GM12891 (cell line): Measurements from ENCODE around the gene SCAI.

Source experiments
- PAX5 ChIP-seq: IDR thresholded peaks from 2 replicates; pipeline ENCODE4 v1.6.1; 2011; ENCODE audit warnings: low read length, moderate library complexity, mild to moderate bottlenecking; ENCODE audit not compliant: insufficient read depth, severe bottlenecking
- POLR2A ChIP-seq: IDR thresholded peaks from 2 replicates; pipeline ENCODE4 v1.6.1; 2011; ENCODE audit warnings: low read depth, low read length, control low read depth
- POLR2AphosphoS5 ChIP-seq: IDR thresholded peaks from 2 replicates; pipeline ENCODE4 v1.6.1; 2011; ENCODE audit warnings: low read depth, low read length, control low read depth
- POU2F2 ChIP-seq: IDR thresholded peaks from 2 replicates; pipeline ENCODE4 v1.6.1; 2011; ENCODE audit warnings: low read depth, mild to moderate bottlenecking, control low read depth, low read length, moderate library complexity
- SPI1 ChIP-seq: IDR thresholded peaks from 2 replicates; pipeline ENCODE4 v1.6.1; 2011; ENCODE audit warnings: low read depth, low read length, control low read depth
- TAF1 ChIP-seq: IDR thresholded peaks from 2 replicates; pipeline ENCODE4 v1.6.1; 2011; ENCODE audit warnings: low read depth, low read length, control low read depth

DNA sequence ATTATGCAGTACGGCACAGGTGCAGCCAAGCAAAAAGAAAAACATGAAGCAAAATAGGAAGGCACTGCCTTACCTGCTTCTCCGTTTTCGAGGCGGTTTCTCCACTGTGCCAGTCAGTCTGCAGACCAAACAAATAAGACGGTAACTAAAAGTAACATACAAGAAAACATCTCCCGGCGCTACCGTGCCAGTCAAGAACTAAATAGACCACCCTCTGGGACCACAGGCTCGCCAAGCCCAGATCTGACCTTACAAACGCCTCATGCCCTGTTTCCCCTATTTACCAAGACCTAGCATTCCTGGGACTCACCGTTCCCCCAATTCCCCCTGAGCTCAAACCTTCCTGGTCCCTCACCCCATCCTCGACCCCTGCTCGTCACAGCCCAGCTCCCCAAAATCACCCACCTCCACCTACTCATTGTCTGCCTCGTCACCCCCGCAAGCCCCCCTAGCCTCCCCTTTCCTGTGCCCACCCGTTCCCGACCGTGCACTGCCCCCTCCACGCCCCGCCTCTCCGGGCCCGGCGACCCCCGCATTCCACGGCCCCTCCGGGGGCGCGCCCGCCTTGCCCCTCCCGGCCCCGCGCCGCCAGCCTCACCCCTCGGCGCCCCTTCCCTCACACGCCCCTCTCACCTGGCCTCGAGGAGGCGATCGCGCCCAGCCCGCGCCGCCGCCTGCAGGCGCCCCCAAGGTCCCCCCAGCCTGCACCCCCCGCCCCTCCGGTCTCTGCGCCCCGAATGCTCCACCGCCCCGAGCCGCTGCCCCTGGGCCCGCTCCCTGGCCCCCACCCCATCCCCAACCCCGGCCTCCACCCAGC, 560 bp downstream of the SCAI start:
- no peak for TF ChIP-seq SPI1
- TF ChIP-seq TAF1: no peak
- TF ChIP-seq POLR2A: no peak
- TF ChIP-seq POLR2AphosphoS5: no peak
- TF ChIP-seq POU2F2: no peak
- no peak for TF ChIP-seq PAX5
